ENCODE measurements around the gene PLB1. TPM values are rescaled to one million over a fixed set of nuclear protein-coding genes. Genes with fewer than 3 reads are reported as not detected.

Gene PLB1
- total RNA-seq, 1 experiment from 2014 or later, result 0.91 TPM

GRCh38 chr2:28662468-28663181 is 166.8 kb downstream of the PLB1 start:
- H3K36me3 Mint-ChIP-seq (ENCODE audit: insufficient read depth, unreplicated experiment), result no peaks in the 10 kb centered on the region
- H3K4me1 Mint-ChIP-seq (ENCODE audit: insufficient read depth, unreplicated experiment), result peaks cover 44% of the 10 kb centered on the region
- intact Hi-C loops (cut with micrococcal nuclease), result loop anchor here (2.0 to 5.0 kb wide), 2 partner anchors 90 to 96 kb away; partner anchors contain the start of gene PPP1CB
- DNase-seq (ENCODE audit: unreplicated experiment), result no peak
- no peak overlapping the region for H3K4me3 Mint-ChIP-seq (ENCODE audit: unreplicated experiment)
- ChIA-PET POLR2A (interaction anchor here (0.8 to 5.6 kb wide), 10 partner anchors 9 to 208 kb away, joined by 3 to 41 read pairs (median 6); partner anchors contain the start of genes PPP1CB and TRMT61B), CTCF (interaction anchor here (0.6 to 1.6 kb wide), 8 partner anchors 10 to 883 kb away, joined by 3 to 6 read pairs (median 3); no protein-coding TSS in a partner anchor)
- H3K27ac Mint-ChIP-seq (ENCODE audit: low read depth, unreplicated experiment), result peak overlapping the region; percentile 78
- H3K27me3 Mint-ChIP-seq (ENCODE audit: insufficient read depth, unreplicated experiment), result no peaks in the 10 kb centered on the region
- no peak for TF ChIP-seq CTCF (IDR thresholded peaks at IDR 0.05; ENCODE audit: unreplicated experiment)
- BruUV-seq (replicated peaks), result no TSS peak
- H3K9me3 Mint-ChIP-seq (ENCODE audit: unreplicated experiment), result peaks cover 8% of the 10 kb centered on the region

DNA sequence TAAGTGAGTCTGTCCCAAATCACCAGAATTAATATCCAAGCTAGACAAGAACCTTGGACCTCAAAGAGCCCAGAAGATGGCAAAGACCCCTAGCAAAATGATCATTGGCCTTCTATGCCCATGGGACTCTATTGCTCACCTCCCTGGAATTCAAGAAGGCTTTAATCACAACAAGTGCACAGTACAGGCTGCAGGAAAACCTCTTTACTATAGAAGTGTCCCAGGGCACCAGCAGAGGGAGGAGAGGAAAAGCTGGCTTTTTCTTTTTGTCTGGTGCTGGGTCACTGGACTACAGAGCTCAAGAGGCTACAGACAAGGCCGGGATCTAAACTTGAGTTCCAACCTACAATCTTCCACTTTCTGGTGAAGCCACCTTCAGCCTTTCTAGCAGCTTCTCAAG is 167.5 kb downstream of the PLB1 start:
- intact Hi-C loops (cut with micrococcal nuclease), result loop anchor here (2.0 to 5.0 kb wide), 2 partner anchors 89 to 97 kb away; partner anchors contain the start of gene PPP1CB
- DNase-seq (ENCODE audit: unreplicated experiment), result peak; percentile 18
- ChIA-PET CTCF (interaction anchor here (0.6 to 1.6 kb wide), 7 partner anchors 9 to 884 kb away, joined by 3 to 6 read pairs (median 3); no protein-coding TSS in a partner anchor), POLR2A (interaction anchor here (0.6 to 5.6 kb wide), 10 partner anchors 15 to 253 kb away, joined by 3 to 41 read pairs (median 4); partner anchors contain the start of genes PPP1CB and TRMT61B)
- BruUV-seq (replicated peaks), result no TSS peak
- Mint-ChIP-seq H3K9me3 (ENCODE audit: unreplicated experiment) (peaks cover 3% of the 10 kb centered on the region), H3K4me1 (ENCODE audit: insufficient read depth, unreplicated experiment) (peaks cover 43% of the 10 kb centered on the region), H3K27ac (ENCODE audit: low read depth, unreplicated experiment) (no peak overlapping the region), H3K27me3 (ENCODE audit: insufficient read depth, unreplicated experiment) (no peaks in the 10 kb centered on the region), H3K36me3 (ENCODE audit: insufficient read depth, unreplicated experiment) (no peaks in the 10 kb centered on the region), H3K4me3 (ENCODE audit: unreplicated experiment) (no peak overlapping the region)
- TF ChIP-seq CTCF (IDR thresholded peaks at IDR 0.05; ENCODE audit: unreplicated experiment), result no peak

DNA sequence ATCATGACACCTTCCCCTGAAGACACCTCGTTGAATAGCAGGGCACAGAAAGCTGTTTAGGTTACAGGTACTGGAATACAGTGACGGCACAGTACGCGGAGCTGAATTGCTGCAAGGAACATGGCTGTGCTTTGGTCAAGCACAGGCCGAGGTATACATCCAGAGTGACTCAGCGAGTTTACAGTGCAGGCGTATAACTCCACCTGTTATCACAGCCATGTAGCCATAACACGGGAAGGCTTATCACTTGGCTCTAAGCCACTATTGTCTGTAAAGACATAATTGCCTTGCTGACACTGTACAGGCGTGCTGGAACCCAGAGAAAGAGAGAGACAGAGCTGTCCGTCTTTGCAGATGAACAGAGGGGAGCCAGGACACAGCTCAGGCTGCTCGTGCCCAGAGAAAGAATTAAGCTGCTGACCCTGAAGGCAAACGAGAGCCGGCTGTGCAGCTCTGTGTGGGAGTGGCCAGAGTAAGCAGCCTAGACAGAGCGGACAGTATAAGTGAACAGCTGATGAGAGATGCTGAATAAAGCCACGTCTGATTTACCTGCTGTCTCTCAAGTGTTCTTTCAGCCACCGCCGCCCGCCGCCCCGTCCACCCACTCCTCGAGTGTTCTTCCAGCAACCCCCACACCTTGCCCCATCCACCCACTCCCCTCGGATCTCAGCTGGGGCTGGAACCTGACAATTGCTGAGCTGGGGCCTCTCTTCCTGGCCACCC is 168.4 kb downstream of the PLB1 start:
- no peak for DNase-seq (ENCODE audit: unreplicated experiment)
- TF ChIP-seq CTCF (IDR thresholded peaks at IDR 0.05; ENCODE audit: unreplicated experiment), result no peak
- Mint-ChIP-seq H3K36me3 (ENCODE audit: insufficient read depth, unreplicated experiment) (no peaks in the 10 kb centered on the region), H3K4me3 (ENCODE audit: unreplicated experiment) (no peak overlapping the region), H3K9me3 (ENCODE audit: unreplicated experiment) (no peaks in the 10 kb centered on the region), H3K4me1 (ENCODE audit: insufficient read depth, unreplicated experiment) (peaks cover 43% of the 10 kb centered on the region), H3K27ac (ENCODE audit: low read depth, unreplicated experiment) (peak overlapping the region; percentile 63), H3K27me3 (ENCODE audit: insufficient read depth, unreplicated experiment) (no peaks in the 10 kb centered on the region)
- ChIA-PET POLR2A (interaction anchor here (0.6 to 5.6 kb wide), 15 partner anchors 16 to 252 kb away, joined by 3 to 41 read pairs (median 5); partner anchors contain the start of gene PPP1CB), CTCF (interaction anchor here (0.6 to 1.2 kb wide), 4 partner anchors 69 to 298 kb away, joined by 3 to 4 read pairs (median 3); no protein-coding TSS in a partner anchor)
- intact Hi-C loops (cut with micrococcal nuclease), result loop anchor here (5.0 kb wide), 1 partner anchor 88 kb away; the partner anchor contains the start of gene PPP1CB
- no TSS peak for BruUV-seq (replicated peaks)
